SH-SY5Y (cell line): ENCODE results near the gene MBOAT7.

ENCODE experiments used
- GATA2 ChIP-seq: IDR thresholded peaks from 2 replicates; pipeline ENCODE4 v1.6.1; 2011; ENCODE audit warnings: mild to moderate bottlenecking, low read depth, low read length
- GATA3 ChIP-seq: IDR thresholded peaks from 2 replicates; pipeline ENCODE4 v1.6.1; 2011; ENCODE audit warnings: low read depth, mild to moderate bottlenecking, low read length, moderate library complexity

MBOAT7 gene

DNA sequence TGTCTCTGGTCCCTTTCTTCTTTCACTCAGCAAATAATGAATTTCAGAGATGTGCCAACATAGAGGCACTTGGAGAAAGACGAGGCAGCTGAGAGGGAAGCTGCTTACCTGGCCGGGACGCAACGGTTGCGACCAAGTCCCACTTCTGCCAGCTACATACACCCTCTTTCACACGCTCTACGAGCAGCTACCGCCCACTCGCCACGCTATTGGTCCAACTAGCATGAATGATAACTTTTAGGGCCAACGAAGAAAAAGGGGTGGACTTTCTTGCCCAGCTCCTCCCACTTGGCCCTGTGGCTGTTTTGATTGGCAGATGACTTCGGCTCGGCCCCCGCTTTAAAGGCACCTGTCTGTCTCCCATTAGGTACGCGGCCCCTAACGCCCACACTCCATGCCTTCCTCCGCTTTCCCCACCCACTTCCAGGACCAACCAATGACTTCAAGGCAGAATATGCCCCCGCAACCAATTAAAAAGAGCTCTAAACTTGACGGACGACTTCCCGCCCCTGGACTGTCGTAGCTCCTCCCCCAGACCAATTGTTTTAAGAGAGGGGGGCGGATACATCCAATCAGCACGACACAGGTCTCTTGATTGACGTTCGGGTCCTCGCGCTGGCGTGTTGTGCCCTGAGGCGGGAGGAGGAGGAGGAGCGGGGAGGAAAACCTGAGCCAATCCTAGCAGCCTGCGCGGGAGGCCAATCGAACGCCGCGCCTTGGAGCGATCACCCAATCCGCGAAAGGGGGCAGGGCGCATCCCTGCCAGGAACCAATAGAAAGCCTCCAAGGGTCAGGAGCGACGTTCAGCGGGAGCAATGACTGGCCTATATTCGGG, 52.3 kb downstream of the MBOAT7 start:
- TF ChIP-seq GATA3 (no peak), GATA2 (no peak)

DNA sequence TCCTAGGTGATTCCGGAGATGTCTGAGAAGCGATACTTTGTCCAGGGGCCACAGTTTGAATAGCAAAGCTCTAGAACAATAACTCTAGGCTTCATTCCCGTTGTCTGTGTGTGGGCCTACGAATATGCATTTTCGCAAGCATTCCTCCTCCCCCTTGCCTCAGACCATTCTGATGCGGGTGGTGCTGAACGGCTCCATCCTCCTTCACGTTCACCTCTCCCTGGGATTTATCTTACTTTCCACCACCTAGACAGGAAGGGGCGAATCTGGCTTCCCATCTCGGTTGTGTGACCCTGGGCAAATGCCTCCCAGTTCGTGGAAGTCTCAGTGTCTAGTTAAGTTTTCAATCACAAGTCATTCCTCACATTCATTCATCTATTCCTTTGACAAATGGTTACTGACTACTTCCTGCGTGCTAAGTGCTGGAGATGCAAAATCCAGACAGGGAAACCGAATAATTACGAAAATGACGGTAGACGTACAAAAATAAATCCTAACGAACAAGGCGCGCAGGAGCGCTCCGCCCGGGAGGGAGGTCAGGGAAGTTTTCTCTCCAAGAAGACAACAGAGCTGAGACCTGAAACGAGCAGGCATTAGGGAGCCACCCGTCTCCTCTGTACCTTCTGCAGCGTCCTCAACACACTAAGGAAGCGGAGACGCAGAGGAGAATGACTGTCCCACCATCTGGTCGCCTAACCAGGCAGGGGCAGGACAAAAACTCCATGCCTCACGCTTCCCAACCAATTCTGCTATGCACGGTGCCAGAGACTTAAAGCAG, 53.1 kb downstream of the MBOAT7 start:
- no peak for TF ChIP-seq GATA3
- TF ChIP-seq GATA2 = no peak

DNA sequence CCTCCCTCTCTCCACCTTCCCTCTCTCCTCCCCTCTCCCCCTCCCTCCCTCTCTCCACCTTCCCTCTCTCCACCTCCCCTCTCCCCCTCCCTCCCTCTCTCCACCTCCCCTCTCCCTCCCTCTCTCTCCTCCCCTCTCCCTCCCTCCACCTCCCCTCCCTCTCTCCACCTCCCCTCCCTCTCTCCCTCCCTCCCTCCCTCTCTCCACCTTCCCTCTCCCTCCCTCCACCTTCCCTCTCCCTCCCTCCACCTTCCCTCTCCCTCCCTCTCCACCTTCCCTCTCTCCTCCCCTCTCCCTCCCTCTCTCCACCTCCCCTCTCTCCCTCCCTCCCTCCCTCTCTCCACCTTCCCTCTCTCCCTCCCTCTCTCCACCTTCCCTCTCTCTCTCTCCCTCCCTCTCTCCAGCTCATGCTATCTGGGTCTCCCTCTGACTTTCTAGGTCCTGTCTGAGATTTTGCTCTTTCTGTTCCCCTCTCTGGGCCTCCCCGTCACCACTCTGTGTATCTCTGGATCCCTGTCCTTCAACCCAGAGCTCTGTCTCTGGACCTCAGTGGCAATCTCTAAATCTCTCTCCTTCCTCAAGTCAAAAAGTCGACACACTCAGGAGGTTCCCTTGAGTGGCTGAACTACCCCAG, 55.3 kb downstream of the MBOAT7 start:
- TF ChIP-seq GATA2 (no peak), GATA3 (no peak)

DNA sequence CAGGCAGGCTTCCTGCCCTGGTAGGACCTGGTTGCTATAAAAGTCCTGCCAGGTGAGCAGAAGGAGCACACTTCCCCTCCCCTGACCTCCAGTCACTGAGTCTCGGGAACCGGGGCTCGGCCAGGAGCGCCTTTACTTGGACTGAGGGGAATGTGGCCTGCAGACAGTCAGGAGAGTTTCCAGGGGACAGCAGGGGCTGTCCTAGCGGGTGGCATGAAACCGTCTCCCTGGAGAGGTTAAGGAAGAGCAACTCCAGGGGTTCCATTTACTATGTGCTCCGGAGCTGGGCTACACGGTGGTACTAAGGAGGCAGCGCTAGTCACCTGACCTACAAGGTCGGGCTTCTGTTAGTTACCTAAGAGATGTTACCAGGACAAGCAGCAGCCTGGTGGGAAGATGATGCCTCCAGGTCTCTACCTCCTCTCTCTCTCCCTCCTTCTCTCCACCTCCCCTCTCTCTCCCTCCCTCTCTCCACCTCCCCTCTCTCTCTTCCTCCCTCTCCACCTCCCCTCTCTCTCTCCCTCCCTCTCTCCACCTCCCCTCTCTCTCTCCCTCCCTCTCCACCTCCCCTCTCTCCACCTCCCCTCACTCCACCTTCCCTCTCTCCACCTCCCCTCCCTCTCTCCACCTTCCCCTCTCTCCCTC, 55.9 kb downstream of the MBOAT7 start:
- TF ChIP-seq GATA2 (no peak), GATA3 (no peak)

DNA sequence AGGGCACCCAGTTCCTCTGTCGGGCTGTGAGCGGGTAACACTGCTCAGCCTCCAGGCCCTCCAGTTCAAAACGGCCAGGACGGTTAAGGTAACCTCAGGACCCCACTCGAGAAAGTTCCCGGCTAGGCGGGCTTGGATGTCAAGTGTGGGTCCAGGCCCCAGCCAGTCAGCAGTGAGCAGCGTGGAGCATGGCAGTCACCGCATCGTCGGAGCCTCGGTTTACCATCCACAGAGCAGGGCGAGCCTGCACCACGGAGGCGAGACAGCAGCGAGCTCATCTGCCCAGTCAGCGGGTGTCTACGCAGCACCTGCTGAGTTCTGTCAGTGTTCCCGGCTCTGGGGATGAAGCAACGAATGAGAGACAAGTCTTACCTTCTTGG, 59.8 kb downstream of the MBOAT7 start:
- no peak for TF ChIP-seq GATA3
- TF ChIP-seq GATA2 = no peak

DNA sequence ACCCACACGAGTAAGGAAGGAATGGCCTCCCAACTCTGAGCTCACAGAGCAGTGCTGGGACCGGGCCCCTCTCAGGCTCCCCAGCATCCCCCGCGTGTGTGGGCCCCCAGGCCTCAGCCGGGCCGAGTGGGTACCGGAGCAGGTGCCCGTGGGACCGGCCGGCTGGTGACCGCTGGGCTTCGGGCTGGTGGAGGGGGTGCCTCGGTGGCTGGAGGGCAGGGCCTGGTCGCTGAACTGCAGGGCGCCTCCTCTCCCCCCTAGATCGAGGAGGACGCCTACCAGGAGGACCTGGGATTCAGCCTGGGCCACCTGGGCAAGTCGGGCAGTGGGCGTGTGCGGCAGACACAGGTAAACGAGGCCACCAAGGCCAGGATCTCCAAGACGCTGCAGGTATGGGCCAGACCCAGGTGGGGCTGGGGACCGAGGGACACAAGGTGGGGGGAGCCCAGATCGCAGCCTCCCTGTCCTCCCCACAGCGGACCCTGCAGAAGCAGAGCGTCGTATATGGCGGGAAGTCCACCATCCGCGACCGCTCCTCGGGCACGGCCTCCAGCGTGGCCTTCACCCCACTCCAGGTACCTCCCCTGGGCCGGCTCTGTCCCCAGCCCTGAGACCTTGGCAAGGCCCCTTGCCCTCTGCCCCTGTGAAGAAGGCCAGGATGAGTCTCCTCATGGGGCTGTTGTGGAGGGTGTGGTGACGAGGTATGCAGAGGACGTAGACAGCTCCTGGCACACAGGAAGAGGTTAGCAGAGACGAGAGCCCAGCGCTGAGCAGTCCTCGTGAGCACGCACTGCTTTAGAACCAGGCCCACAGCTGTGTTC, 60.4 kb downstream of the MBOAT7 start:
- TF ChIP-seq GATA3 = no peak
- TF ChIP-seq GATA2 = no peak

DNA sequence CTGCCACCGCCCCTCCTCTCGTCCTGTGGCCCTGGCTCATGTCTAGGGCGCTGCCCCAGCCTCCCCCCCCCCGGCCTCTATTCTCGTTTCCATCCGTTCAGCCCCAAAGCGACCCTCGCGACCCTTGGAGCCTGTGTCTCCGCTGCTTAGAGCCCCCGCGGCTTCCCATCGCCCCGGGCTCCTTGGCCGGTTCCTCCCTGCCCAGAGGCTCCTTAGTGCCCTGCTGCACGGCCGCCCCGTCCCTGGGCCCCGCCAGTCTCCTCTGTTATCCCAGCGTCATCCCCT, 61.0 kb downstream of the MBOAT7 start:
- TF ChIP-seq GATA3 (no peak), GATA2 (no peak)

DNA sequence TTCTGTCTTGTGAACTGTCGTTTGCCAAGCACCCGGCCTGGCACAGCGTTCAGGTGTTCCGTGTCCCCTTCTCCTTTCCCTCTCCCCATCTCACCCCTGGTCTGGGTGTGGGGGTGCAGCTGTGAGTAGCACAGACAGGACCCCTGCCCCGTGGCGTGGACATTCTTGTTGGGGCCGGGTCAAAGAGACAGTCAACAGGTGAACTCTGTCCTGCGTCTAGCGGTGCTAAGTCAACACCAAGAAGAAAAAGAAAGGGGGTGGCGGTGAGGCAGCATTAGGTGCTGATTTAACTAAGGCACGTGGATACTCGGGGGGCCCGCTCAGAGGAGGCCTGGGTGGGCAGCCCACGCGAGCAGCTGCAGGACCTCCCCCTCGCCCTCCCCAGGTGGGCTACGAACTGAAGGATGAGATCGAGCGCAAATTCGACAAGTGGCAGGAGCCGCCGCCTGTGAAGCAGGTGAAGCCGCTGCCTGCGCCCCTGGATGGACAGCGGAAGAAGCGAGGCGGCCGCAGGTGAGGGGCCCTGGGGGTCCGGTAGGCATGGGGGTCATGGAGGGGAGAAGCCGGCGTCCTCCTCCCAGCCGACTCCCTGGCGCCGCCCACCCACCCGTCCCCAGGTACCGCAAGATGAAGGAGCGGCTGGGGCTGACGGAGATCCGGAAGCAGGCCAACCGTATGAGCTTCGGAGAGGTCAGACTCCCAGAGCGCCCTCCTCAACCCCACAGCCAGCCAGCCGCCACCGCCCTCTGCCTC, 61.5 kb downstream of the MBOAT7 start:
- TF ChIP-seq GATA2 (no peak), GATA3 (no peak)

DNA sequence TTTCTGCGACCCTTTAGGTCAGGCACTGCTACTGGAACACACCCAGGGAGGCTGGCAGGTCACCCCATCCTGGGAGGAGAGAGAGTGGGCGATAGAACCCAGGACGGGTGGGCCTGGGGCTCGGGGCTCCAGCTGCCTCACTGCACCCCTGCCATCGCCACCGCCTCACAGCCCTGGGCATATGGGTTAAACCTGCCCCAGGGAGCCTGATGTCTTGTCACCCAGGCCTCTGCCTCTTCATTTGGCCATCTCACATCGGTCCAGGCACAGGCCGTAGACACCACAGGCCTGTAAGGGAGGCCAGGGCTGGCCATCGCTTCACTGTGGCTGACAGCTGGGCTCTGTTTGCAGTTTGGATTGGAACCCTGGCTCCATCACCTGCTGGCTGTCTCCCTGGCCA, 63.7 kb downstream of the MBOAT7 start:
- TF ChIP-seq GATA3 (no peak), GATA2 (no peak)

DNA sequence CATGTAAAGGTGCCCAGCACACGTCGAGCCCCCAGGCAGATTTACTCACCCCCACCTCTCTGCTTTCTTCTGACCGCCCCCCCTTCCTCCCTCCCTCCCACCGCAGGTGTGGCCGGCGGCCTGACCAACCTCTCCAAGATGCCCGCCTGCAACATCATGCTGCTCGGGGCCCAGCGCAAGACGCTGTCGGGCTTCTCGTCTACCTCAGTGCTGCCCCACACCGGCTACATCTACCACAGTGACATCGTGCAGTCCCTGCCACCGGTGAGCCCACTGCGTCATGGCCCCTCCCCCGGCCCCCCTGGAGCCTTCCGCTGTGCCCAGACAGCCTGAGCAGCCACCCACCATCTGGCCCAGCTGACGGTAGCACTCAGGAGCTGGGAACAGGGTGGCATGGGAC, 65.0 kb downstream of the MBOAT7 start:
- TF ChIP-seq GATA3 = no peak
- no peak for TF ChIP-seq GATA2

DNA sequence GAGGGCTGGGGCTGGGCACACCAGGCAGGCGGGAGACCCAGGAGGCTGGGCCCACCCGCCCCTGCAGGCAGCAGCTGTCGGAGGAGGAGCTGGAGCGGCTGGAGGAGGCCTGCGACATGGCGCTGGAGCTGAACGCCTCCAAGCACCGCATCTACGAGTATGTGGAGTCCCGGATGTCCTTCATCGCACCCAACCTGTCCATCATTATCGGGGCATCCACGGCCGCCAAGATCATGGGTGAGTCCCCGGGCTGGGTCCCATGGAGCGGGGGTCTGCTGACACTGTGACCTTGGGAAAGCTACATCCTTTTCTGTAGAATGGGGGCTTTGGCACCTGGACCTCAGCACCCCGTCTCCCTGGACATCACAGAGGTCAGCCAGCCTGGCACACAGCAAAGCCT, 65.7 kb downstream of the MBOAT7 start:
- no peak for TF ChIP-seq GATA2
- TF ChIP-seq GATA3 = no peak
